CD14-positive monocyte (primary cell): ENCODE measurements around the gene VRK3. TPM values are rescaled to one million over a fixed set of nuclear protein-coding genes. Genes with fewer than 3 reads are reported as not detected.

Experiments
- DNase-seq, 3 donors: peaks; one replicate each; pipeline ENCODE4 v3.0.0-alpha.2; 2011 to 2022
- H2AFZ ChIP-seq: 2 replicates; pipeline ENCODE4 v1.6.0; 2012; ENCODE audit warnings: mild to moderate bottlenecking, low read depth, low read length, inconsistent platforms; ENCODE audit not compliant: insufficient read depth, poor library complexity, severe bottlenecking
- H3K27ac ChIP-seq, 2 donors: 1 replicate in 1 of 2; 2 replicates in 1 of 2; pipeline ENCODE4 v1.5.1; 2012 to 2013; ENCODE audit warnings: low read length in 2 of 2, control low read depth in 1 of 2, inconsistent platforms in 1 of 2, low read depth in 1 of 2, mild to moderate bottlenecking in 1 of 2
- H3K27me3 ChIP-seq, 2 donors: one replicate each; pipeline versions ENCODE4 v1.6.0 to v1.6.1; 2011 to 2013; ENCODE audit warnings: low read length in 2 of 2; ENCODE audit not compliant: control insufficient read depth in 2 of 2, insufficient read depth in 2 of 2
- H3K36me3 ChIP-seq, 2 donors: replicated peaks in 1 of 2; 1 replicate in 1 of 2; 2 replicates in 1 of 2; pipeline versions ENCODE4 v1.5.1 to v1.6.1; 2012 to 2013; ENCODE audit warnings: low read length in 2 of 2, control low read depth in 1 of 2, inconsistent platforms in 1 of 2, mild to moderate bottlenecking in 1 of 2; ENCODE audit not compliant: insufficient read depth in 2 of 2, control insufficient read depth in 1 of 2
- H3K4me1 ChIP-seq, 2 donors: 1 replicate in 1 of 2; 2 replicates in 1 of 2; pipeline versions ENCODE4 v1.5.1 to v1.6.1; 2012 to 2013; ENCODE audit warnings: low read length in 2 of 2, control low read depth in 1 of 2, inconsistent platforms in 1 of 2, mild to moderate bottlenecking in 1 of 2, moderate library complexity in 1 of 2; ENCODE audit not compliant: insufficient read depth in 2 of 2, control insufficient read depth in 1 of 2
- H3K4me2 ChIP-seq: replicated peaks from 2 replicates; pipeline ENCODE3; 2012; ENCODE audit warnings: low read length, moderate library complexity, mild to moderate bottlenecking; ENCODE audit not compliant: poor library complexity, severe bottlenecking; ENCODE audit errors: extremely low read depth
- H3K4me3 ChIP-seq, 3 experiments: fragments of 200-600 bp in 1 of 3; sonication (generic) in 1 of 3; replicated peaks in 1 of 3; 1 replicate in 2 of 3; 2 replicates in 1 of 3; pipeline ENCODE4 v1.5.1; 2011 to 2013; ENCODE audit warnings: low read length in 3 of 3, mild to moderate bottlenecking in 3 of 3, control low read depth in 2 of 3, low read depth in 2 of 3, inconsistent platforms in 1 of 3, moderate library complexity in 1 of 3
- H3K79me2 ChIP-seq: 2 replicates; pipeline ENCODE4 v1.6.0; 2012; ENCODE audit warnings: mild to moderate bottlenecking, control low read depth, inconsistent platforms, low read length, moderate library complexity; ENCODE audit not compliant: insufficient read depth
- H3K9ac ChIP-seq: 2 replicates; pipeline ENCODE4 v1.6.0; 2017; ENCODE audit warnings: low read length, mild to moderate bottlenecking; ENCODE audit not compliant: insufficient read depth, poor library complexity, severe bottlenecking
- H3K9me3 ChIP-seq, 2 donors: replicated peaks in 1 of 2; 1 replicate in 1 of 2; 2 replicates in 1 of 2; pipeline versions ENCODE4 v1.5.1 to v1.6.1; 2012 to 2013; ENCODE audit warnings: low read length in 2 of 2, control low read depth in 1 of 2; ENCODE audit not compliant: control insufficient read depth in 1 of 2, insufficient read depth in 1 of 2
- H4K20me1 ChIP-seq: 2 replicates; pipeline ENCODE4 v1.6.0; 2012; ENCODE audit warnings: mild to moderate bottlenecking, low read length, control low read depth, moderate library complexity; ENCODE audit not compliant: insufficient read depth
- H3K27ac Mint-ChIP-seq, 7 donors: one replicate each; pipeline ENCODE4 v1.8.0; 2020; ENCODE audit warnings: mild to moderate bottlenecking in 7 of 7, mixed read lengths in 7 of 7, moderate library complexity in 6 of 7, inconsistent platforms in 2 of 7
- H3K27me3 Mint-ChIP-seq, 3 donors: one replicate each; pipeline ENCODE4 v1.8.0; 2021 to 2022; ENCODE audit warnings: low read depth in 3 of 3, mild to moderate bottlenecking in 3 of 3, mixed read lengths in 3 of 3, moderate library complexity in 3 of 3, inconsistent platforms in 1 of 3
- H3K36me3 Mint-ChIP-seq, 2 donors: one replicate each; pipeline ENCODE4 v1.8.0; 2020; ENCODE audit warnings: mixed read lengths in 2 of 2, inconsistent platforms in 1 of 2, mild to moderate bottlenecking in 1 of 2
- H3K4me1 Mint-ChIP-seq: one replicate; pipeline ENCODE4 v1.8.0; 2020; ENCODE audit warnings: mild to moderate bottlenecking, mixed read lengths
- H3K4me3 Mint-ChIP-seq, 2 donors: one replicate each; pipeline ENCODE4 v1.8.0; 2020; ENCODE audit warnings: mild to moderate bottlenecking in 2 of 2, mixed read lengths in 2 of 2, moderate library complexity in 1 of 2
- H3K9me3 Mint-ChIP-seq, 7 donors: one replicate each; pipeline ENCODE4 v1.8.0; 2020 to 2022; ENCODE audit warnings: mixed read lengths in 7 of 7, mild to moderate bottlenecking in 6 of 7, moderate library complexity in 6 of 7, inconsistent platforms in 2 of 7
- WGBS: methylation state at CpG from one replicate; pipeline ENCODE4 v1.1.5; 2013; ENCODE audit warnings: missing lambda C conversion rate; ENCODE audit not compliant: insufficient coverage; 5-methylcytosine and 5-hydroxymethylcytosine counted together
- intact Hi-C, 2 donors: fragments of 100-400 bp; cut with micrococcal nuclease; formaldehyde crosslinking; loops; one replicate each; pipeline versions ENCODE4 v1.15.0 to v1.15.1; 2023
- polyA plus RNA-seq, 3 donors: library from polyadenylated mRNA; depleted of rRNA in 1 of 3; unstranded in 2 of 3; stranded (reverse) in 1 of 3; fragments of 300-500 nt in 2 of 3; fragments of >200 nt in 1 of 3; fragmentation: Illumina TruSeq in 2 of 3; gene quantifications; 1 replicate in 2 of 3; 2 replicates in 1 of 3; pipeline ENCODE4 v1.2.3, GENCODE V29; 2012 to 2021
- TF ChIP-seq, protein P1 (sequence below): fragments of 200-600 bp; IDR thresholded peaks from one replicate; pipeline ENCODE4 v1.8.0; 2022; ENCODE audit warnings: antibody characterized with exemption, mild to moderate bottlenecking

VRK3 gene
- polyA plus RNA-seq, 3 donors, result 42.8 to 47.3 (median 46.8) TPM

DNA sequence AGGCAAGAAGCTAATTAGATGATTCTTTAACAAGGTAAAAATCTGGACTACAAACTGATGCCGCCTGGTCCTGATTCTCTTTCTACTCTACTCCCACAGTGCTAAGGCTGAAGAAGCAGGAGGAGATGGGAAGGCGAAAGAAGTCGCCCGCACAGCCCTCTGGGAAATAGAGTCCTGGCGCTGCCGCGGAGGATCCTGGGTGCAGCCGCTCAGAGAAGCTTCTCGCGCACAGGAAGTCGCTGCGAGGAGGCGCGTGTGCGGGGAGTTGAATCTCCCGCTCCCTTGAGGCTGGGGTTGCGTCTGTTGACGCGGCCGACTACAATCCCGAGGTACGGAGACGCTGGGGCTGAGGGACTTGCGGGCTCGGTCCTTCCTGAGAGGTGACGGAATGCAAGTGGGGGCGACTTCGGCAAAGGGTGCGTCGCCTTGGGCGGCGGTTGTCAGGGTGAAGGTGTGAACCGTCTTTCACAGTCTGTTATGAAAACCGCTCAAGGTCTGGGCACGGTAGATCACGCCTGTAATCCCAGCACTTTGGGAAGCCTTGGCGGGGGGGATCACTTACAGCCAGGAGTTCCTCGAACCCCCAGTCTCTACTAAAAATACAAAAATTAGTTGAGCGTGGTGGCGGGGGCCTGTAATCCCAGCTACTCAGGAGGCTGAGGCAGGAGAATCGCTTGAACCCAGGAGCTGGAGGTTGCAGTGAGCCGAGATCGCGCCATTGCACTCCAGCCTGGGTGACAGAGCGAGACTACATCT, 800 bp upstream of the VRK3 start, which contains the start of gene ZNF473:
TSS of gene ZNF473 (plus strand) at position 212 of the 756 bp plus-strand sequence. CDS start 5,078 bp downstream, outside the sequence.
- Histone ChIP-seq H2AFZ (peak within 1 kb of the TSS; percentile 97), H3K4me1 (peaks cover 24 to 34% of the 10 kb centered on the region in 2 donors), H3K27me3 (no peaks in the 10 kb centered on the region), H3K9ac (peak within 1 kb of the TSS; percentile 89), H4K20me1 (peaks cover 39% of the 10 kb centered on the region), H3K4me3 (peak within 1 kb of the TSS; percentile 76 to 97 (median 82)), H3K27ac (peak within 1 kb of the TSS; percentile 73 to 91), H3K79me2 (peaks cover 78% of the 10 kb centered on the region), H3K36me3 (peaks cover 6 to 20% of the 10 kb centered on the region in 2 donors), H3K9me3 (no peaks in the 10 kb centered on the region), H3K4me2 (peak within 1 kb of the TSS; percentile 94)
- WGBS, result 4% methylated on average over 37 of the region's 45 CpGs
- TF ChIP-seq, protein P1, sequence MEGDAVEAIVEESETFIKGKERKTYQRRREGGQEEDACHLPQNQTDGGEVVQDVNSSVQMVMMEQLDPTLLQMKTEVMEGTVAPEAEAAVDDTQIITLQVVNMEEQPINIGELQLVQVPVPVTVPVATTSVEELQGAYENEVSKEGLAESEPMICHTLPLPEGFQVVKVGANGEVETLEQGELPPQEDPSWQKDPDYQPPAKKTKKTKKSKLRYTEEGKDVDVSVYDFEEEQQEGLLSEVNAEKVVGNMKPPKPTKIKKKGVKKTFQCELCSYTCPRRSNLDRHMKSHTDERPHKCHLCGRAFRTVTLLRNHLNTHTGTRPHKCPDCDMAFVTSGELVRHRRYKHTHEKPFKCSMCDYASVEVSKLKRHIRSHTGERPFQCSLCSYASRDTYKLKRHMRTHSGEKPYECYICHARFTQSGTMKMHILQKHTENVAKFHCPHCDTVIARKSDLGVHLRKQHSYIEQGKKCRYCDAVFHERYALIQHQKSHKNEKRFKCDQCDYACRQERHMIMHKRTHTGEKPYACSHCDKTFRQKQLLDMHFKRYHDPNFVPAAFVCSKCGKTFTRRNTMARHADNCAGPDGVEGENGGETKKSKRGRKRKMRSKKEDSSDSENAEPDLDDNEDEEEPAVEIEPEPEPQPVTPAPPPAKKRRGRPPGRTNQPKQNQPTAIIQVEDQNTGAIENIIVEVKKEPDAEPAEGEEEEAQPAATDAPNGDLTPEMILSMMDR, result no peak
- intact Hi-C loops, result loop anchor here (2.0 to 10.0 kb wide), 4 partner anchors 25 to 779 kb away; partner anchors contain the start of genes AKT1S1 (in 1 of the 2), BCL2L12 (in 1 of the 2), IRF3 (in 1 of the 2) and TBC1D17 (in 1 of the 2)
- peak within 1 kb of the TSS; percentile 94 to 98 for H3K4me3 Mint-ChIP-seq
- peaks cover 0 to 2% (median 0%) of the 10 kb centered on the region in 7 donors for H3K9me3 Mint-ChIP-seq
- H3K36me3 Mint-ChIP-seq, result peaks cover 2 to 14% of the 10 kb centered on the region in 2 donors
- H3K4me1 Mint-ChIP-seq, result peaks cover 45% of the 10 kb centered on the region
- peak within 1 kb of the TSS; percentile 96 to 100 (median 99) for H3K27ac Mint-ChIP-seq
- peak; percentile 95 to 97 (median 96) for DNase-seq
- H3K27me3 Mint-ChIP-seq, result peaks cover 0 to 8% (median 5%) of the 10 kb centered on the region in 3 donors

DNA sequence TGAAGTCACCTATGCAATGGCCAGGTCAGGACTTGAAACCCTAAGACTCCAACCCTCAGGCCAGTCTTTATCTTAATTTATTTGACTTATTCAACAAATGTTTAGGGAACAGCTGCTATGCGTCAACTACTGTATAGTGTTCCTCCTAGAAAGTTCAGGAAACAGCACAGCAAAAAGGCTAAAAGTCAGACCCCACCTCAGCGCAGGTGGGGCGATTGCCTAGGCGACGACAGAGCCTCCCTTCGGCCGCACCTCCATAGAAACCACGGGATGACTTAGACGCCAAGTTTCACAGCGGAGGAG, 502 bp downstream of the VRK3 start:
- peaks cover 0 to 8% (median 5%) of the 10 kb centered on the region in 3 donors for H3K27me3 Mint-ChIP-seq
- H3K27ac ChIP-seq, result peak overlapping the region; percentile 73 to 91
- peak overlapping the region; percentile 97 for H2AFZ ChIP-seq
- H3K4me1 ChIP-seq, result peaks cover 20 to 28% of the 10 kb centered on the region in 2 donors
- 0% methylated on average over 10 of the region's 10 CpGs for WGBS
- peak overlapping the region; percentile 71 to 97 (median 82) for H3K4me3 ChIP-seq
- peaks cover 69% of the 10 kb centered on the region for H3K79me2 ChIP-seq
- peak overlapping the region; percentile 96 to 100 (median 99) for H3K27ac Mint-ChIP-seq
- H3K9me3 Mint-ChIP-seq, result peaks cover 0 to 2% (median 0%) of the 10 kb centered on the region in 7 donors
- peak overlapping the region; percentile 89 for H3K9ac ChIP-seq
- DNase-seq, result no peak
- H3K4me1 Mint-ChIP-seq, result peaks cover 35% of the 10 kb centered on the region
- H4K20me1 ChIP-seq, result peaks cover 47% of the 10 kb centered on the region
- peak overlapping the region; percentile 94 to 98 for H3K4me3 Mint-ChIP-seq
- H3K36me3 ChIP-seq, result peaks cover 11 to 27% of the 10 kb centered on the region in 2 donors
- H3K4me2 ChIP-seq, result peak overlapping the region; percentile 94
- TF ChIP-seq, protein P1, result no peak
- peaks cover 10 to 23% of the 10 kb centered on the region in 2 donors for H3K36me3 Mint-ChIP-seq
- H3K9me3 ChIP-seq, result no peaks in the 10 kb centered on the region
- intact Hi-C loops, result loop anchor here (2.0 to 10.0 kb wide), 4 partner anchors 26 to 780 kb away; partner anchors contain the start of genes AKT1S1 (in 1 of the 2), BCL2L12 (in 1 of the 2), IRF3 (in 1 of the 2) and TBC1D17 (in 1 of the 2)
- no peaks in the 10 kb centered on the region for H3K27me3 ChIP-seq
